ENCODE data around the gene ZNF14.

Gene ZNF14

GRCh38 chr19:19677579-19677978, 55.3 kb downstream of the ZNF14 start:
- Histone ChIP-seq H3K18ac (ENCODE audit: low read length) (no peak overlapping the region), H2BK12ac (ENCODE audit: low read length) (no peak overlapping the region), H3K27me3 (ENCODE audit: control insufficient read depth in 3 of 3, insufficient read depth in 3 of 3, low read depth in 1 of 3, low read length in 3 of 3) (no peaks in the 10 kb centered on the region), H3K4me1 (ENCODE audit: control insufficient read depth in 2 of 2, insufficient read depth in 1 of 2, low read depth in 1 of 2, low read length in 2 of 2) (no peaks in the 10 kb centered on the region), H2BK15ac (ENCODE audit: low read length) (no peak overlapping the region), H3K23ac (ENCODE audit: low read depth, low read length, poor library complexity) (no peak overlapping the region), H4K91ac (ENCODE audit: low read depth, low read length, poor library complexity) (no peak overlapping the region), H3K9ac (ENCODE audit: low read depth, low read length, poor library complexity) (no peak overlapping the region), H3K36me3 (replicated peaks in 1 of 2; ENCODE audit: control insufficient read depth in 2 of 2, insufficient read depth in 2 of 2, low read length in 2 of 2) (peaks cover 18 to 92% of the 10 kb centered on the region in 2 donors), H2AFZ (ENCODE audit: low read length) (no peak overlapping the region), H2AK5ac (ENCODE audit: low read depth, low read length) (no peak overlapping the region), H2BK120ac (ENCODE audit: low read depth, low read length) (no peak overlapping the region), H3K14ac (ENCODE audit: low read length) (no peak overlapping the region), H2BK5ac (ENCODE audit: low read length) (no peak overlapping the region), H3K79me1 (ENCODE audit: low read depth, low read length) (no peaks in the 10 kb centered on the region), H3K4me3 (ENCODE audit: low read length in 2 of 2) (no peak overlapping the region), H3K4me2 (ENCODE audit: insufficient read depth, low read length, poor library complexity, severe bottlenecking) (no peak overlapping the region), H3K27ac (replicated peaks; ENCODE audit: low read length) (no peak overlapping the region), H3K4ac (ENCODE audit: low read length) (no peak overlapping the region), H4K8ac (ENCODE audit: low read depth, low read length) (no peak overlapping the region), H3K9me3 (replicated peaks in 1 of 2; ENCODE audit: control insufficient read depth in 2 of 2, insufficient read depth in 1 of 2, low read depth in 1 of 2, low read length in 2 of 2) (peaks cover 12 to 93% of the 10 kb centered on the region in 2 donors)
- no CpG with 5 or more reads among the region's 7 CpGs for WGBS, 2 donors (ENCODE audit: extremely low coverage in 2 of 2, insufficient read length in 2 of 2, insufficient replicate concordance in 1 of 2)
- DNase-seq (ENCODE audit: low spot score) = no peak

GRCh38 chr19:19674315-19674714, 58.6 kb downstream of the ZNF14 start:
- H3K79me1 ChIP-seq (ENCODE audit: low read depth, low read length) = peaks cover 2% of the 10 kb centered on the region
- H3K4me1 ChIP-seq (ENCODE audit: control insufficient read depth in 2 of 2, insufficient read depth in 1 of 2, low read depth in 1 of 2, low read length in 2 of 2) = peaks cover 0 to 2% of the 10 kb centered on the region in 2 donors
- H3K23ac ChIP-seq (ENCODE audit: low read depth, low read length, poor library complexity) = no peak overlapping the region
- H4K8ac ChIP-seq (ENCODE audit: low read depth, low read length) = no peak overlapping the region
- no CpG with 5 or more reads among the region's 6 CpGs for WGBS, 2 donors (ENCODE audit: extremely low coverage in 2 of 2, insufficient read length in 2 of 2, insufficient replicate concordance in 1 of 2)
- DNase-seq (ENCODE audit: low spot score) = no peak
- no peak overlapping the region for H3K18ac ChIP-seq (ENCODE audit: low read length)
- no peak overlapping the region for H3K27ac ChIP-seq (replicated peaks; ENCODE audit: low read length)
- no peak overlapping the region for H2BK120ac ChIP-seq (ENCODE audit: low read depth, low read length)
- no peak overlapping the region for H3K4me3 ChIP-seq (ENCODE audit: low read length in 2 of 2)
- H3K4me2 ChIP-seq (ENCODE audit: insufficient read depth, low read length, poor library complexity, severe bottlenecking) = no peak overlapping the region
- no peaks in the 10 kb centered on the region for H3K27me3 ChIP-seq (ENCODE audit: control insufficient read depth in 3 of 3, insufficient read depth in 3 of 3, low read depth in 1 of 3, low read length in 3 of 3)
- H3K9me3 ChIP-seq (replicated peaks in 1 of 2; ENCODE audit: control insufficient read depth in 2 of 2, insufficient read depth in 1 of 2, low read depth in 1 of 2, low read length in 2 of 2) = peaks cover 9 to 92% of the 10 kb centered on the region in 2 donors
- no peak overlapping the region for H3K14ac ChIP-seq (ENCODE audit: low read length)
- no peak overlapping the region for H2AFZ ChIP-seq (ENCODE audit: low read length)
- H2BK5ac ChIP-seq (ENCODE audit: low read length) = no peak overlapping the region
- H2BK15ac ChIP-seq (ENCODE audit: low read length) = no peak overlapping the region
- H2AK5ac ChIP-seq (ENCODE audit: low read depth, low read length) = no peak overlapping the region
- H3K9ac ChIP-seq (ENCODE audit: low read depth, low read length, poor library complexity) = no peak overlapping the region
- peaks cover 8 to 84% of the 10 kb centered on the region in 2 donors for H3K36me3 ChIP-seq (replicated peaks in 1 of 2; ENCODE audit: control insufficient read depth in 2 of 2, insufficient read depth in 2 of 2, low read length in 2 of 2)
- no peak overlapping the region for H2BK12ac ChIP-seq (ENCODE audit: low read length)
- no peak overlapping the region for H3K4ac ChIP-seq (ENCODE audit: low read length)
- no peak overlapping the region for H4K91ac ChIP-seq (ENCODE audit: low read depth, low read length, poor library complexity)

GRCh38 chr19:19672816-19673215, 60.1 kb downstream of the ZNF14 start:
- Histone ChIP-seq H2BK12ac (ENCODE audit: low read length) (no peak overlapping the region), H3K14ac (ENCODE audit: low read length) (no peak overlapping the region), H3K36me3 (replicated peaks in 1 of 2; ENCODE audit: control insufficient read depth in 2 of 2, insufficient read depth in 2 of 2, low read length in 2 of 2) (peaks cover 3 to 69% of the 10 kb centered on the region in 2 donors), H3K79me1 (ENCODE audit: low read depth, low read length) (peaks cover 6% of the 10 kb centered on the region), H4K8ac (ENCODE audit: low read depth, low read length) (no peak overlapping the region), H3K9ac (ENCODE audit: low read depth, low read length, poor library complexity) (no peak overlapping the region), H2BK120ac (ENCODE audit: low read depth, low read length) (no peak overlapping the region), H4K91ac (ENCODE audit: low read depth, low read length, poor library complexity) (no peak overlapping the region), H3K27me3 (ENCODE audit: control insufficient read depth in 3 of 3, insufficient read depth in 3 of 3, low read depth in 1 of 3, low read length in 3 of 3) (no peaks in the 10 kb centered on the region), H3K4me2 (ENCODE audit: insufficient read depth, low read length, poor library complexity, severe bottlenecking) (no peak overlapping the region), H2BK5ac (ENCODE audit: low read length) (no peak overlapping the region), H3K4me1 (ENCODE audit: control insufficient read depth in 2 of 2, insufficient read depth in 1 of 2, low read depth in 1 of 2, low read length in 2 of 2) (peaks cover 3 to 6% of the 10 kb centered on the region in 2 donors), H3K27ac (replicated peaks; ENCODE audit: low read length) (no peak overlapping the region), H3K4ac (ENCODE audit: low read length) (no peak overlapping the region), H3K9me3 (replicated peaks in 1 of 2; ENCODE audit: control insufficient read depth in 2 of 2, insufficient read depth in 1 of 2, low read depth in 1 of 2, low read length in 2 of 2) (peaks cover 4 to 78% of the 10 kb centered on the region in 2 donors), H3K18ac (ENCODE audit: low read length) (no peak overlapping the region), H3K23ac (ENCODE audit: low read depth, low read length, poor library complexity) (no peak overlapping the region), H2BK15ac (ENCODE audit: low read length) (no peak overlapping the region), H2AK5ac (ENCODE audit: low read depth, low read length) (no peak overlapping the region), H3K4me3 (ENCODE audit: low read length in 2 of 2) (no peak overlapping the region), H2AFZ (ENCODE audit: low read length) (no peak overlapping the region)
- no CpG with 5 or more reads among the region's 3 CpGs for WGBS, 2 donors (ENCODE audit: extremely low coverage in 2 of 2, insufficient read length in 2 of 2, insufficient replicate concordance in 1 of 2)
- DNase-seq (ENCODE audit: low spot score) = no peak

GRCh38 chr19:19670070-19670551, 62.8 kb downstream of the ZNF14 start:
- no peaks in the 10 kb centered on the region for H3K27me3 ChIP-seq (ENCODE audit: control insufficient read depth in 3 of 3, insufficient read depth in 3 of 3, low read depth in 1 of 3, low read length in 3 of 3)
- peaks cover 0 to 42% of the 10 kb centered on the region in 2 donors for H3K36me3 ChIP-seq (replicated peaks in 1 of 2; ENCODE audit: control insufficient read depth in 2 of 2, insufficient read depth in 2 of 2, low read length in 2 of 2)
- peak overlapping the region in 1 of 2 donors; percentile 97 for H3K4me3 ChIP-seq (ENCODE audit: low read length in 2 of 2)
- peak overlapping the region; percentile 26 for H2AK5ac ChIP-seq (ENCODE audit: low read depth, low read length)
- H4K8ac ChIP-seq (ENCODE audit: low read depth, low read length) = no peak overlapping the region
- H3K18ac ChIP-seq (ENCODE audit: low read length) = no peak overlapping the region
- H3K9me3 ChIP-seq (replicated peaks in 1 of 2; ENCODE audit: control insufficient read depth in 2 of 2, insufficient read depth in 1 of 2, low read depth in 1 of 2, low read length in 2 of 2) = peaks cover 0 to 50% of the 10 kb centered on the region in 2 donors
- H4K91ac ChIP-seq (ENCODE audit: low read depth, low read length, poor library complexity) = no peak overlapping the region
- H3K23ac ChIP-seq (ENCODE audit: low read depth, low read length, poor library complexity) = no peak overlapping the region
- no peak overlapping the region for H2AFZ ChIP-seq (ENCODE audit: low read length)
- H2BK15ac ChIP-seq (ENCODE audit: low read length) = no peak overlapping the region
- H2BK12ac ChIP-seq (ENCODE audit: low read length) = no peak overlapping the region
- no peak overlapping the region for H3K9ac ChIP-seq (ENCODE audit: low read depth, low read length, poor library complexity)
- H3K14ac ChIP-seq (ENCODE audit: low read length) = no peak overlapping the region
- H2BK120ac ChIP-seq (ENCODE audit: low read depth, low read length) = no peak overlapping the region
- WGBS, 2 donors (ENCODE audit: extremely low coverage in 2 of 2, insufficient read length in 2 of 2, insufficient replicate concordance in 1 of 2) = no CpG with 5 or more reads among the region's 10 CpGs
- peaks cover 3 to 6% of the 10 kb centered on the region in 2 donors for H3K4me1 ChIP-seq (ENCODE audit: control insufficient read depth in 2 of 2, insufficient read depth in 1 of 2, low read depth in 1 of 2, low read length in 2 of 2)
- no peak overlapping the region for H3K4ac ChIP-seq (ENCODE audit: low read length)
- no peak overlapping the region for H3K27ac ChIP-seq (replicated peaks; ENCODE audit: low read length)
- no peak for DNase-seq (ENCODE audit: low spot score)
- peak overlapping the region; percentile 67 for H3K4me2 ChIP-seq (ENCODE audit: insufficient read depth, low read length, poor library complexity, severe bottlenecking)
- peaks cover 6% of the 10 kb centered on the region for H3K79me1 ChIP-seq (ENCODE audit: low read depth, low read length)
- no peak overlapping the region for H2BK5ac ChIP-seq (ENCODE audit: low read length)

All from neuronal stem cell (in vitro differentiated cells).